VCaP (cell line): ENCODE measurements around the gene TNRC6A.

Source experiments
- H3K27ac ChIP-seq: fragments of 450-650 bp; 2 replicates; pipeline ENCODE4 v1.5.1; 2017
- CTCF ChIP-seq: fragments of 450-650 bp; conservative IDR thresholded peaks from 2 replicates; pipeline ENCODE4 v1.5.1; 2017; ENCODE audit warnings: mild to moderate bottlenecking, moderate library complexity

TNRC6A gene

GRCh38 chr16:24728891-24729242 lies 584 bp upstream of the TNRC6A start:
- peak overlapping the region; percentile 89 for H3K27ac ChIP-seq
- TF ChIP-seq CTCF: no peak

GRCh38 chr16:24729951-24730815 lies 732 bp downstream of the TNRC6A start:
- peak overlapping the region; percentile 89 for H3K27ac ChIP-seq
- TF ChIP-seq CTCF: no peak

- no peak for TF ChIP-seq CTCF
- peak overlapping the region; percentile 89 for H3K27ac ChIP-seq
Observed at GRCh38 chr16:24730914-24731313, 1.5 kb downstream of the TNRC6A start.

GRCh38 chr16:24731722-24732419 lies 2.4 kb downstream of the TNRC6A start:
- H3K27ac ChIP-seq: peak overlapping the region; percentile 89
- no peak for TF ChIP-seq CTCF

- H3K27ac ChIP-seq: no peak overlapping the region
- TF ChIP-seq CTCF: no peak
Observed at GRCh38 chr16:24734382-24734781, 4.9 kb downstream of the TNRC6A start.

GRCh38 chr16:24736758-24737157 lies 7.3 kb downstream of the TNRC6A start:
- H3K27ac ChIP-seq: no peak overlapping the region
- TF ChIP-seq CTCF: no peak

- no peak overlapping the region for H3K27ac ChIP-seq
- no peak for TF ChIP-seq CTCF
Observed at GRCh38 chr16:24737391-24737871, 8.0 kb downstream of the TNRC6A start.
